Osteoblast (primary cell): ENCODE data around the gene WDR72. TPM values are rescaled to one million over a fixed set of nuclear protein-coding genes. Genes with fewer than 3 reads are reported as not detected.

Source experiments
- DNase-seq: peaks from one replicate; pipeline ENCODE4 v3.0.0; 2011; ENCODE audit warnings: low spot score, mixed read lengths; ENCODE audit not compliant: insufficient read length; ENCODE audit errors: missing footprints
- H2AFZ ChIP-seq: 2 replicates; pipeline ENCODE4 v1.6.0; 2011; ENCODE audit warnings: mild to moderate bottlenecking, low read length
- H3K27ac ChIP-seq: 2 replicates; pipeline ENCODE4 v1.5.1; 2011; ENCODE audit warnings: mild to moderate bottlenecking, low read depth, low read length, moderate library complexity
- H3K27me3 ChIP-seq: 2 replicates; pipeline ENCODE4 v1.6.0; 2012; ENCODE audit warnings: mild to moderate bottlenecking, control low read depth, inconsistent platforms, low read length, moderate library complexity; ENCODE audit not compliant: insufficient read depth
- H3K36me3 ChIP-seq: 2 replicates; pipeline ENCODE4 v1.5.1; 2011; ENCODE audit warnings: mild to moderate bottlenecking, low read length, control low read depth, moderate library complexity; ENCODE audit not compliant: insufficient read depth
- H3K4me1 ChIP-seq: 2 replicates; pipeline ENCODE4 v1.5.1; 2011; ENCODE audit warnings: mild to moderate bottlenecking, low read length, control low read depth, moderate library complexity; ENCODE audit not compliant: insufficient read depth
- H3K4me2 ChIP-seq: 2 replicates; pipeline ENCODE4 v1.6.0; 2011; ENCODE audit warnings: mild to moderate bottlenecking, low read length; ENCODE audit not compliant: insufficient read depth
- H3K4me3 ChIP-seq: fragments of 200-600 bp; sonication (generic); 3 replicates; pipeline ENCODE4 v1.5.1; 2012; ENCODE audit warnings: mild to moderate bottlenecking, low read length, inconsistent platforms; ENCODE audit not compliant: insufficient read depth
- H3K79me2 ChIP-seq: 2 replicates; pipeline ENCODE4 v1.6.0; 2012; ENCODE audit warnings: mild to moderate bottlenecking, low read length, control low read depth, inconsistent platforms; ENCODE audit not compliant: insufficient read depth
- H3K9me3 ChIP-seq: 2 replicates; pipeline ENCODE4 v1.5.1; 2011; ENCODE audit warnings: low read depth, low read length, control low read depth
- H4K20me1 ChIP-seq: 2 replicates; pipeline ENCODE4 v1.6.0; 2012; ENCODE audit warnings: mild to moderate bottlenecking, low read length, control low read depth; ENCODE audit not compliant: insufficient read depth
- total RNA-seq: library from RNA; depleted of rRNA; stranded (reverse); fragments of >200 nt; gene quantifications from 2 replicates; pipeline ENCODE4 v1.2.3, GENCODE V29; 2012
- TF ChIP-seq, protein P1 (sequence below): IDR thresholded peaks from 2 replicates; pipeline ENCODE4 v1.5.1; 2011; ENCODE audit warnings: mild to moderate bottlenecking, low read depth, low read length, moderate library complexity; ENCODE audit errors: extremely low read depth

The WDR72 gene
- total RNA-seq, 1 donor, result not detected

- Histone ChIP-seq H3K9me3 (no peaks in the 10 kb centered on the region), H3K27ac (no peak overlapping the region), H3K36me3 (no peaks in the 10 kb centered on the region), H3K4me2 (no peak overlapping the region), H3K4me1 (no peaks in the 10 kb centered on the region), H3K79me2 (no peaks in the 10 kb centered on the region), H3K4me3 (no peak overlapping the region), H3K27me3 (no peaks in the 10 kb centered on the region), H4K20me1 (no peaks in the 10 kb centered on the region), H2AFZ (no peak overlapping the region)
- TF ChIP-seq, protein P1, sequence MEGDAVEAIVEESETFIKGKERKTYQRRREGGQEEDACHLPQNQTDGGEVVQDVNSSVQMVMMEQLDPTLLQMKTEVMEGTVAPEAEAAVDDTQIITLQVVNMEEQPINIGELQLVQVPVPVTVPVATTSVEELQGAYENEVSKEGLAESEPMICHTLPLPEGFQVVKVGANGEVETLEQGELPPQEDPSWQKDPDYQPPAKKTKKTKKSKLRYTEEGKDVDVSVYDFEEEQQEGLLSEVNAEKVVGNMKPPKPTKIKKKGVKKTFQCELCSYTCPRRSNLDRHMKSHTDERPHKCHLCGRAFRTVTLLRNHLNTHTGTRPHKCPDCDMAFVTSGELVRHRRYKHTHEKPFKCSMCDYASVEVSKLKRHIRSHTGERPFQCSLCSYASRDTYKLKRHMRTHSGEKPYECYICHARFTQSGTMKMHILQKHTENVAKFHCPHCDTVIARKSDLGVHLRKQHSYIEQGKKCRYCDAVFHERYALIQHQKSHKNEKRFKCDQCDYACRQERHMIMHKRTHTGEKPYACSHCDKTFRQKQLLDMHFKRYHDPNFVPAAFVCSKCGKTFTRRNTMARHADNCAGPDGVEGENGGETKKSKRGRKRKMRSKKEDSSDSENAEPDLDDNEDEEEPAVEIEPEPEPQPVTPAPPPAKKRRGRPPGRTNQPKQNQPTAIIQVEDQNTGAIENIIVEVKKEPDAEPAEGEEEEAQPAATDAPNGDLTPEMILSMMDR, result no peak
- DNase-seq, result no peak
Measured at GRCh38 chr15:53627279-53627678, 132.2 kb downstream of the WDR72 start.

- Histone ChIP-seq H3K4me1 (no peaks in the 10 kb centered on the region), H3K36me3 (no peaks in the 10 kb centered on the region), H3K79me2 (no peaks in the 10 kb centered on the region), H4K20me1 (no peaks in the 10 kb centered on the region), H3K4me3 (no peak overlapping the region), H2AFZ (no peak overlapping the region), H3K4me2 (no peak overlapping the region), H3K27ac (no peak overlapping the region), H3K9me3 (no peaks in the 10 kb centered on the region), H3K27me3 (no peaks in the 10 kb centered on the region)
- TF ChIP-seq, protein P1, result no peak
- no peak for DNase-seq
Measured at GRCh38 chr15:53625962-53626845, 133.3 kb downstream of the WDR72 start.

- H3K9me3 ChIP-seq, result no peaks in the 10 kb centered on the region
- no peak overlapping the region for H2AFZ ChIP-seq
- no peaks in the 10 kb centered on the region for H3K27me3 ChIP-seq
- H3K4me1 ChIP-seq, result no peaks in the 10 kb centered on the region
- no peak for DNase-seq
- H4K20me1 ChIP-seq, result no peaks in the 10 kb centered on the region
- no peak overlapping the region for H3K4me2 ChIP-seq
- no peaks in the 10 kb centered on the region for H3K36me3 ChIP-seq
- no peaks in the 10 kb centered on the region for H3K79me2 ChIP-seq
- TF ChIP-seq, protein P1, result no peak
- H3K4me3 ChIP-seq, result no peak overlapping the region
- H3K27ac ChIP-seq, result no peak overlapping the region
Measured at GRCh38 chr15:53625260-53625659, 134.2 kb downstream of the WDR72 start.

DNA sequence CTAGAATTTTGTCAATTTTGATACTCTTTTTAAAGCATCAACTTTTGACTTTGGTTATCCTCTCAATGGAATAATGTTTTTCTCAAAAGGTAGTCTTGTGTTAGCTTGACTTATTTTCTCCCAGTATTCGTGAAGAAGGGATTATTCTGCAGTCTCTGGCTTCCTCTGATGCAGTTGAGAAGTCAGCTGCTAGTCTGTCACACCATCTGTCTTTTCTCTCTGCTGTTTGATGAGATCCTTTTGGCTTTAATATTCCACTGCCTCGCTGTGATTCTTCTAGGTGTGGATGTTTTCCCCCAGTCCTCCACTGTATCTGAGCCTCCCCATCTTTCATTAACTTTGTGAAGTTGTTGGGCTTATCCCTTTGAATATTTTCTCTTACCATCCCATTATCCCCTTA, 141.0 kb downstream of the WDR72 start:
- no peak overlapping the region for H3K27ac ChIP-seq
- H3K27me3 ChIP-seq, result no peaks in the 10 kb centered on the region
- no peaks in the 10 kb centered on the region for H3K36me3 ChIP-seq
- H3K4me2 ChIP-seq, result no peak overlapping the region
- TF ChIP-seq, protein P1, result no peak
- DNase-seq, result no peak
- H3K4me1 ChIP-seq, result no peaks in the 10 kb centered on the region
- H3K4me3 ChIP-seq, result no peak overlapping the region
- H2AFZ ChIP-seq, result no peak overlapping the region
- H3K79me2 ChIP-seq, result no peaks in the 10 kb centered on the region
- no peaks in the 10 kb centered on the region for H3K9me3 ChIP-seq
- no peaks in the 10 kb centered on the region for H4K20me1 ChIP-seq
